Stimulated activated CD4-positive, alpha-beta T cell treated with anti-CD3 and anti-CD28 coated beads, Interleukin-4, amount 100 ng/mL, for 4 hours (primary cell): Measurements from ENCODE around the gene DNAH14.
"Not testable (repeated sequence)": the region's sequence is repeated elsewhere in the genome, so short reads cannot be mapped to it uniquely, and the experiment has no call there.

Experiments
- DNase-seq, 2 experiments: peaks; one replicate each; pipeline ENCODE4 v3.0.0-alpha.2; 2020

Gene DNAH14

DNA sequence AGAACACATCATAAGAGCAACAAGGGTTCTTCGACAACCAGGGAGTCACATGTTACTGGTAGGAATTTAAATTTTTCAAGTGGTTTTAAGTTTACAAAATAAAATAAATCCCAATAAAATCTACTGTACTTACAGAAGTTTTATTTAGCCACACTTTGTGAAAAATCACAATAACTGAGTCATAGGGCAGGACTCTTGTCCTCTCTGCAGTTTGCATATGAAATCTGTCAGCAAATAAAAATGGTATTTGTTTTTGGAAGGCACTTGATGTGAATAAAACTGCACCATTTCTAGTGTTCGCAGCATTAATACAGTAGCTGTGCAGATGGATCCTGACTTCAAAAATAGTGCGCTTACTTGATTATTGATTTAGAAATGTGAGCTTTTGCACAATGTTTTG lies 348.0 kb downstream of the DNAH14 start:
- no peak for DNase-seq

- DNase-seq: no peak
These were observed 351.1 kb downstream of the DNAH14 start for GRCh38 chr1:225280563-225280962.

- no peak for DNase-seq
These were observed 360.8 kb downstream of the DNAH14 start for GRCh38 chr1:225290244-225290643.

DNA sequence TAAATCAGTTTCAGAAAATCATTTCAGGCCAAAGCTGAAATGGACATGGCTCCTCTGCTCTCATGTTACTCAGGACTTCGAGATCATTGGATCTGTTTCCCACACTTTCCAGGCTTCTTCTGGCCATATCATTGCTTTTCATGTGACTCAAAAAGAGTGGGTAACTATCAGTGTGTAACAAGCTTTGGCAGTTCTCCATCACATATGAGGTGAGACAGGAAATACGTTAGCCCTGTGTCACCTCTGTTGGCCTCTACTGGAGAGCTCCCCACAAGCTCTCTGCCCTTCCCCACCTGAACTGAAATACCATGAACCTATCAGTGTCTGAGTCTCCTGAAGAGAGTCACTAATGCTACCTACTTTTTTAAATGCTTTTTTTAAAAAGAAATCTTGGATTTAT lies 370.1 kb downstream of the DNAH14 start:
- DNase-seq: no peak

DNA sequence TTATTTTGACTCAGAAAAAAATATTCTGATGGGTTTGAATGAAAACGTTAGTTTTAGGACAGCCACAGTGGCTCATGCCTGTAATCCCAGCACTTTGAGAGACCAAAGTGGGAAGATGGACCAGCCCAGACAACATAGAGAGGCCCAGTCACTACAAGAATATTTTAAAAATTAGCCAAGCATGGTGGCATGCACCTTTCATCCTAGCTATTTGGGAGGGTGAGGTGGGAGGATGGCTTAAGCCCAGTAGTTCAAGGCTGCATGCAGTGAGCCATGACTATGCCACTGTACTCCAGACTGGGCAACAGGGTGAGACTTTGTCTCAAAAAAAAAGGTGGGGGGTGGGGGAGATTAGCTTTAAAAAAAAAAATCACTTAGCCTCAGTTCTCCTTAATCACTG lies 370.9 kb downstream of the DNAH14 start:
- DNase-seq: no peak

DNA sequence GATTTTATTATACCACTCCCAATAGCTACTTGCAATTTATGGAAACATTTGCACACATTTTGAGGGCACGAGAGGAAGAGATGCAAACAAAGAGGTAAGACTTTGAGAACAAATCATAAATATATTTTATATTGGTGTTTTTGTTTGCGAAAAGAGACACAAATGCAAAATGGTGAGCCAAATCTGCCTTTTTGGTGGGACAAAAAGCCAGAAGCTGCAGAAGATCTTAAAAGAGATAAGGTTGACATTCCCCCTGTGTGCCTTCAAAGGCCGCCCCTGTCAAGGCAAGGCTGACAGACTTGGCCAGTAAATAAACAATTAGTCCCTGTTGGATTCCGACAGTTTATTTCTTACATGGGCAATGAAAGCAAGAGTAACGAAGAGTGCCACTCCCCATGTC lies 375.5 kb downstream of the DNAH14 start:
- no peak for DNase-seq

DNA sequence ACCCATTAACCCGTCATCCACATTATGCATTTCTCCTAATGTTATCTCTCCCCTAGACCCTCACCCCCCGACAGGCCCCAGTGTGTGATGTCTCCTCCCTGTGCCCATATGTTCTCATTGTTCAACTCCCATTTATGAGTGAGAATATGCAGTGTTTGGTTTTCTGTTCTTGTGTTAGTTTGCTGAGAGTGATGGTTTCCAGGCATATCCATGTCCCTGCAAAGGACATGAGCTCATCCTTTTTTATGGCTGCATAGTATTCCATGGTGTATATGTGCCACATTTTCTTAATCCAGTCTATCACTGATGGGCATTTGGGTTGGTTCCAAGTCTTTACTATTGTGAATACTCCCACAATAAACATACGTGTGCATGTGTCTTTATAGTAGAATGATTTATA lies 381.1 kb downstream of the DNAH14 start:
- not testable (repeated sequence) for DNase-seq

DNA sequence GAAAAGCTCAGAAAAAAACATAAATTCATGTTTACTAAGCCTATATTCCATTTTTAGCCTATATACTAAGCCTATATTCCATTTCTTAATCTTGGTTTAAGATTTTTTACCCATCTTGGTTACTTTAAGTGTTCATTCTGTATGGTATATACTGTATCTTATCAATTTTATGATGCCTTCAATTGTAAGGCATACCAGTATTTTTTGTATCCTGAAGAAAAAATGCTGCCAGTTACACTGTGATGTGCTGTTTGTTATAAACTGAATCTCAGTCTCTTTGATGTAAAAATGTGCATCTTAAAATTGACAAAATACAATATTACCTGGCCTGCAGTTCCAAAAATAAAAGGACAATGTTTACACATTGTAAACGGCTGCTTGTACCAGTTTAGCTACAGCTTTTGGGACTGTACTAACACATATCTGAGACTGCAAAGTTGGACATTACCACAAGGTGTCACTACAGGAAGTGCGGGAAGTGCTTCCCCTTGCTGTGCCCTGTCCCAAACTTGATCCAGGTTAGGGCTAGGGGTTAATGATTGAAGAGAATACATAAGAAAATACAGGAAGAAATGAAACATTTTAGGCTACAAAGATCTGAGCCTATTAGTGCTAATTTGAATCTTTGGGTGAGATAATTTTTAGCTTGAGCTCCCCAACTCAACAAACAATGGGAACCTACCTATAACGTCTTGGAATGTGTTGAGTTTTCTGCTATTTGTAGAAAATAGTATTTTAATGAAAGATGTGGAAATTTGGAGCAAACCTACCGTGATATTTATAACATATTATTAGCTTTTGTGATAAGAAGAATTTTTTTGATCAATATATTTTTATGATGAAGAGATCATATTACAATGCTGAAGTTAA lies 389.5 kb downstream of the DNAH14 start:
- DNase-seq: no peak

DNA sequence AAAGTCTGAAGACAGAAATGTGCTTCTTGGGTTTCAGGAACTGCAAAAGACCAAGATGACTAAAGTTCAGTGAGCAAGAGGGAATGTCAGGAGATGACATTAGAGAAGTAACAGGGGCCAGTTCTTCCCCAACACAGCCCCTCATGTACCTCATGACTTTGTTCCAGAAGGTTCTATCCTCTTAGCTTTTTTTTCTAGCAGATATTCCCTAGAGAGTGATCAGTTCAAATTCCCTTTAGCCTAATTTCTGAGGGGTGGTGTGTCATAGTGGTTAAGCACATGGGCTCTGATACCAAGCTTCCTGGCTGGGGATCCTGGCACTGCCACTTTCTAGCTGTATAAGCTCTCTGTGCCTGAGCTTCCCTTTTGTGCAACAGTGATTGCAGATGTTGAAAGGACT lies 390.4 kb downstream of the DNAH14 start:
- no peak for DNase-seq

DNA sequence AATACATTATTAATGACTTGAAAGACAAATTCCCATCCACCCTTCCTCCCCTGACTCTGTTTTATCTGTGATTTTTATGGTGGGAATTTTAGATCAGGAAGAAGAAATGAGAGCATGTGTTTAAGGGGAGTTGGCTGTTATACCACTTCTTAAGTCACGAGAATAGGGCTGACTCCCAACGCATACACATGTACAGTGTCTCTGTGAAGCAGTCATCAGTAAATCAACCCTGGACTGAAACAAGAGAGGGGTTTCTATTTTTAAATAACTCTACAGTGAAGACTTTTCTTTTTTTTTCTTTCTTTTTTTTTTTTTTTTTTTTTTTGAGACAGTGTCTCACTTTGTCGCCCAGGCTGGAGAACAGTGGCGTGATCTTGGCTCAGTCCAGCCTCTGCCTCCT lies 392.3 kb downstream of the DNAH14 start:
- DNase-seq: no peak

GRCh38 chr1:225329041-225329440 lies 399.6 kb downstream of the DNAH14 start:
- DNase-seq: no peak

DNA sequence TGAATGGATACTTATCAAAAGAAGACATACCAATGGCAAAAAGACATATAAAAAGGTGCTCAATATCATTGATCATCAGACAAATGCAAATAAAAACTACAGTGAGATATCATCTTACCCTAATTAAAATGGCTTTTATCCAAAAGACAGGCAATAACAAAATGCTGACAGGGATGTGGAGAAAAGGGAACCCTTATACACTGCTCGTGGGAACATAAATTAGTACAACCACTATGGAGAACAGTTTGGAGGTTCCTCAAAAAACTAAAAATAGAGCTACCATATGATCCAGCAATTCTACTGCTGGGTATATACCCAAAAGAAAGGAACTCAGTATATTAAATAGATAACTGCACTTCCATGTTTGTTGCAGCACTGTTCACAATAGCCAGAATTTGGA lies 400.5 kb downstream of the DNAH14 start:
- DNase-seq: not testable (repeated sequence)

DNA sequence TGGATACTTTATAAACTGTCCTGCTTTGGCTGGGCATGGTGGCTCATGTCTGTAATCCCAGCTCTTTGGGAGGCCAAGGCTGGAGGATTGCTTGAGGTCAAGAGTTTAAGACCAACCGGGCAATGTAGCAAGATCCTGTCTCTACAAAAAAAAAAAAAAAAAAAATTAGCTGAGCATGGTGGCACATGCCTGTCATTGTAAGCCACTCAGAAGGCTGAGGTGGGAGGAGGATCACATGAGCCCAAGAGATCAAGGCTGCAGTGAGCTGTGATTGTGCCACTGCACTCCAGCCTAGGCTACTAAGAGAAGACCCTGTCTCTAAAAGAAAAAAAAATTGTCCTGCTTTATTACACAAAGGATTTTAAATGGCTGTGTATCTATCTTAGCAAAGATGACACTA lies 403.2 kb downstream of the DNAH14 start:
- DNase-seq: no peak

GRCh38 chr1:225335098-225335778 lies 405.8 kb downstream of the DNAH14 start:
- DNase-seq: not testable (repeated sequence)

GRCh38 chr1:225338545-225338944 lies 409.1 kb downstream of the DNAH14 start:
- no peak for DNase-seq

GRCh38 chr1:225341642-225342041 lies 412.2 kb downstream of the DNAH14 start:
- DNase-seq: no peak

- DNase-seq: no peak
These were observed 413.2 kb downstream of the DNAH14 start for GRCh38 chr1:225342695-225343094.

- DNase-seq: no peak
These were observed 414.1 kb downstream of the DNAH14 start for GRCh38 chr1:225343618-225344017.

GRCh38 chr1:225347123-225347683 lies 417.7 kb downstream of the DNAH14 start:
- no peak for DNase-seq

DNA sequence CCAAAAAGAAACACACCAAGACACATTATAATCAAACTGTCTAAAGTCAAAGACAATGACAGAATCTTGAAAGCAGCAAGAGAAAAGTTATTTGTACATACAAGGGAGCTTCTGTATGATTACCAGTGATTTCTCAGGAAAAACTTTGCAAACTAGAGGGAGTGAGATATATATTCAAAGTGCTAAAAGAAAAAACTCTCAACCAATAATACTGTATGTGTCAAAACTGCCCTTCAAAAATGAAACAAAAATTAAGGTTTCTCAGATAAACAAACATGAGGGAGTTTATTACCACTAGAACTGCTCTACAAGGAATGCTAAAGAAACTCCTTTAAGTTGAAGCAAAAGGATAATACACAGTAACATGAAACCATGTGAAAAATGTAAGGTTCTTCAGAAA lies 418.9 kb downstream of the DNAH14 start:
- no peak for DNase-seq

DNA sequence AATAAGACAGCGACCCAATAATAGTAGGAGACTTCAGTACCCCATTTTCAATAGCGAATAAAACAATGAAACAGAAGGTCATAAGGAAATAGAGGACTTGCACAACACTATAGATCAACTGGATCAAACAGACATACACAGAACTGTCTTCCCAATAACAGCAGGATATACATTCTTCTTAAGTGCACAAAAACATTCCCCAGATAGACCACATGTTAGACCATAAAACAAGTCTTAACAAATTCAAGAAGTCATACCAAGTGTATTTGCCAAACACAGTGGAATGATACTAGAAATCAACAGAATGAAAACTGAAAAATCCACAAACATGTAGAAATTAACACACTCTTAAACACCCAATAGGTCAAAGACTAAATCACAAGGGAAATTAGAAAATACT lies 420.4 kb downstream of the DNAH14 start:
- DNase-seq: no peak

GRCh38 chr1:225350872-225351271 lies 421.4 kb downstream of the DNAH14 start:
- no peak for DNase-seq

DNA sequence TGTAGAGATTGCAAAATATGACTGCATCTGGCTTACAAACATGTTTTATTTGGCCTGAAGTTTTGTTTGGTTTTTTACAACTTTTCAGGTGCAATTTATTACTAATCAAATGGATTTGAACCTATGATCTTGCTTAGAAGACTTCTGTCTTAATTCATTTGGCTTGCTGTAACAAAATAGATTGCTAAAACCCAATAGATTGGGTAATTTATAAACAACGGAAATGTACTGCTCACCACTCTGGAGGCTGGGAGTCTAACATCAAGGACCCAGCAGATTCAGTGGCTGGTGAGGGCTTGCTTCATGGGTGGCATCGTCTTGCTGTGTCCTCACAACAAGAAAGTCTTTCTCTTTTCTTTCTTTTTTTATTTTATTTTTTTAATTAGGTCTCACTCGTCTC lies 425.4 kb downstream of the DNAH14 start:
- no peak for DNase-seq

GRCh38 chr1:225355863-225356262 lies 426.4 kb downstream of the DNAH14 start:
- no peak for DNase-seq
